ENCODE measurements around the gene TMEM165.
A peak's percentile ranks its signal among the peaks of the same experiment; 100 is the strongest.

- TF ChIP-seq CTCF (optimal IDR thresholded peaks at IDR 0.05 in 1 of 3, IDR thresholded peaks at IDR 0.05 in 1 of 3, conservative IDR thresholded peaks at IDR 0.05 in 1 of 3; ENCODE audit: extremely low read depth in 1 of 3, insufficient read depth in 2 of 3, low read length in 3 of 3), result peak in 2 of 3 experiments; percentile 0 to 14
- no peak for TF ChIP-seq EZH2 (IDR thresholded peaks at IDR 0.05; ENCODE audit: low read length)
These were observed at the start of gene TMEM165 for GRCh38 chr4:55395529-55396307.

Measured in keratinocyte (primary cell).